Stimulated activated naive CD4-positive, alpha-beta T cell treated with Interleukin-2 at 50 U/mL for 16 hours (primary cell): ENCODE measurements around the gene SLC7A7.
"Not testable (repeated sequence)": the region's sequence is repeated elsewhere in the genome, so short reads cannot be mapped to it uniquely, and the experiment has no call there.

Experiments
- DNase-seq: peaks from one replicate; lab custom pipeline; 2025; lab: John Stamatoyannopoulos, UW

SLC7A7 gene

GRCh38 chr14:22814941-22815713 is at the start of gene SLC7A7:
SLC7A7 (minus strand) TSS chr14:22815435; CDS start chr14:22813398, 2,037 bp downstream.
- no peak for DNase-seq

- DNase-seq, result no peak
These were observed 49.7 kb upstream of the SLC7A7 start for GRCh38 chr14:22864979-22865378.

- no peak for DNase-seq
These were observed 46.4 kb upstream of the SLC7A7 start for GRCh38 chr14:22861651-22862050.

GRCh38 chr14:22860377-22860776 is 45.1 kb upstream of the SLC7A7 start:
- DNase-seq, result not testable (repeated sequence)

- DNase-seq, result no peak
These were observed 41.2 kb upstream of the SLC7A7 start for GRCh38 chr14:22856428-22856827.

GRCh38 chr14:22854963-22855724 is 39.9 kb upstream of the SLC7A7 start:
- no peak for DNase-seq

GRCh38 chr14:22854296-22854695 is 39.1 kb upstream of the SLC7A7 start:
- DNase-seq, result not testable (repeated sequence)

- peak; percentile 81 for DNase-seq
These were observed 37.9 kb upstream of the SLC7A7 start for GRCh38 chr14:22852940-22853767.

- DNase-seq, result no peak
These were observed 37.3 kb upstream of the SLC7A7 start for GRCh38 chr14:22852599-22852939.

- not testable (repeated sequence) for DNase-seq
These were observed 36.9 kb upstream of the SLC7A7 start for GRCh38 chr14:22852178-22852577.

- no peak for DNase-seq
These were observed 35.9 kb upstream of the SLC7A7 start for GRCh38 chr14:22850944-22851764.

- no peak for DNase-seq
These were observed 34.1 kb upstream of the SLC7A7 start for GRCh38 chr14:22849212-22849819.

- no peak for DNase-seq
These were observed 33.3 kb upstream of the SLC7A7 start for GRCh38 chr14:22848351-22849164.

- no peak for DNase-seq
These were observed 32.6 kb upstream of the SLC7A7 start for GRCh38 chr14:22847661-22848341.

- no peak for DNase-seq
These were observed 31.6 kb upstream of the SLC7A7 start for GRCh38 chr14:22846811-22847307.

- DNase-seq, result no peak
These were observed 30.8 kb upstream of the SLC7A7 start for GRCh38 chr14:22845821-22846625.

GRCh38 chr14:22845103-22845394 is 29.8 kb upstream of the SLC7A7 start:
- DNase-seq, result no peak

- DNase-seq, result no peak
These were observed 29.2 kb upstream of the SLC7A7 start for GRCh38 chr14:22844221-22845102.
